Frontal cortex (tissue), 4 donors: Measurements from ENCODE around the gene SAMSN1. TPM values are rescaled to one million over a fixed set of nuclear protein-coding genes. Genes with fewer than 3 reads are reported as not detected.
"Not testable (repeated sequence)": the region's sequence is repeated elsewhere in the genome, so short reads cannot be mapped to it uniquely, and the experiment has no call there.

ENCODE experiments used
- DNase-seq, 2 donors: peaks; one replicate each; pipeline ENCODE4 v3.0.0; 2012; ENCODE audit warnings: low spot score in 2 of 2
- FAIRE-seq: peaks from 2 replicates; lab custom pipeline; 2012; peaks lifted over from hg19 to GRCh38; lab: Jason Lieb, UNC
- total RNA-seq: library from RNA; depleted of rRNA; stranded (reverse); fragments of >200 nt; gene quantifications from one replicate; pipeline ENCODE4 v1.2.3, GENCODE V29; 2014
- donor health status: control.
- donor health status: control.
- donor health status: control.

The SAMSN1 gene
- total RNA-seq, 1 donor from 2014 or later, result 3.3 TPM

- FAIRE-seq (no peak), DNase-seq (no peak)
Observed at GRCh38 chr21:14567331-14568279, 21.5 kb upstream of the SAMSN1 start.

DNA sequence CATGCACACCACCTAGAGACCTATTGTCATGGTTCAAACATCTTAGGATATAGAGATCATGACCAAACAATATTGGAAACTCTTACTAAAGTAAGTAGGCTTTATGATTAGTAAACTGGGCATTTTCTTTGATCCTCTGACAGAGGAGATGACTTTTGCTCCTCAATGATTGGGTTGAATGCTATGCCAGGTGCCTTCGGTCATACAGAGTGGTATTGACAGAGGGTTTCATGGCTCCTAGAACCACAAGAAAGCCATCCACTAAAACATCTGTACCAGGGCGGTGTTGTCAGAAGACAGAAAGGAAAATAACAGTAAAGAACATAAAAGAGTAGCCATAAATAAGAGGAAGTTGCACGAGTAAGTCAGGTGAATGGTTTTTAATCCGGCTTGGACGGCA lies 20.8 kb upstream of the SAMSN1 start:
- FAIRE-seq, result no peak
- no peak for DNase-seq

DNA sequence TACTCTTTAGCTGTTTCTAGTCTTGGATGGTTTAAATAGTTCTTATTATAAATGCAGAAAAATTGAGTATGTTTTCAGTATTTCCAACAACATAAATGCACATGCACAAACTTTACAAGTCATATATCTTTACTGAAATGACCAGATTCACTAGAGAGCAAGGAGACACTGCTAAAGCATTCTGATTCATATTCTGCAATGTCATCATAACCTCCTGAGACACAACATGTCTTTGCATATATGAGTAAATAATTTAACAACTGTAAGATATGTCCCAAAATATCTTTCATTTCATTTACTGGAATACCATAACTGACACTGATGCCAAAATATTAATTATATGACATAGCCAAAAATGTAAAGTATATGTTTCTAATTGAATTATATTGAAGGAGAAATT lies 16.8 kb upstream of the SAMSN1 start:
- DNase-seq (no peak), FAIRE-seq (no peak)

DNA sequence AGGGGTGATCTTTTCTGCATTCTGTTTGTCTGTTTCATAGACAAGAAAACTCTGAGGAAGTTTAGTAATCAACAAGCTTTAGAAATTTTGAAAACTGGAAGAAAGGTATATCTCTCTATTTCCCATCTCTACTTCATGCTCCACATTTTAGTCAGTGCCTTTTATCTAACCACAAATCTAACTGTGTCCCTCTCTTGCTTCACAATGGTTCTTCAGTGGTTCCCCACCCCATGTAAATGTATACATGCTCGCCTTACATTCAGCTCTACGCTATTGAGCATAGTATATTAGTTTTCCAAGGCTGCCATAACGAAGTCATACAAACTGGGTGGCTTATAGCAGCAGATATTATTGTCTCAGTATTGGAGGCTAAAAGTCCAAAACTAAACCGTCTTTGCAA lies 14.4 kb upstream of the SAMSN1 start:
- no peak for FAIRE-seq
- DNase-seq, result no peak

- FAIRE-seq (no peak), DNase-seq (no peak)
Observed at GRCh38 chr21:14560139-14560538, 14.0 kb upstream of the SAMSN1 start.

- DNase-seq, result no peak
- FAIRE-seq, result no peak
Observed at GRCh38 chr21:14559102-14559501, 13.0 kb upstream of the SAMSN1 start.

DNA sequence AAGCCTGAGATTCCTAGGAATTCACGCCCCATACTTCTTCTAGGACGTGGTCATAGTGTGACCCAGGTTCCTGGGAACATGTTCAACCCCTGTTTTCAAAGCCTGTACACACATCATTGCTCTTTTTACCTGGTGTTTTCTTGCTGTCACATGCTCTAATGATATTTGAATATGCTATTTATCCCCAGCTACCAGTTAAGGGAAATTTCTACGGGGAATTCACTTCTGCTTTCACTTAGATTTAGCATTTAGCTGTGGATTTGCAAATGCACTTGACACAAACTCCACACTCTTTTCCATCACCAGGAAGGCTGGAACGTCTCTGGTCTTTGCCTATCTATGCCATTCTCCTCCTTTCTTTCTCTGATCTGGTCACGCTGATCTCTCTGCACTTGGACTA lies 11.3 kb upstream of the SAMSN1 start:
- DNase-seq (no peak), FAIRE-seq (no peak)

DNA sequence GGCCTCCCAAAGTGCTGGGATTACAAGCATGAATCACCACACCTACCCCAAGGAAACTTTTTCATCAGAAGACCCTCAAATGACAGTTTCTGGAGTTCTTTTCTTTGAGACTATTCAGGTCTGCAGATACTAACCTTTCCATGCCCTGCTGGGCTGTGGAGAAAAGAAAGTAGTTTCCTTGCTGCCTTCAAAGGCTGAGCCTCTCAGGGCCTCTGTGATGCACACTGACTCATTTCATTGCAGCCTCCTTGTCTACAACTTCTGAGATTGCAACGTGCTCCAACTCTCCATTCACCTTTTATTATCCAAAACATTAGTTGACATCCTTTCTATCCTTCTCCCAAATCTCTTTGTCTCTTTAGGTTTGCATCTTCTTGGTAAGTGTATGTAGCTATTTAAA lies 8.8 kb upstream of the SAMSN1 start:
- DNase-seq (no peak), FAIRE-seq (no peak)

- DNase-seq (no peak), FAIRE-seq (no peak)
Observed at GRCh38 chr21:14553422-14553821, 7.3 kb upstream of the SAMSN1 start.

DNA sequence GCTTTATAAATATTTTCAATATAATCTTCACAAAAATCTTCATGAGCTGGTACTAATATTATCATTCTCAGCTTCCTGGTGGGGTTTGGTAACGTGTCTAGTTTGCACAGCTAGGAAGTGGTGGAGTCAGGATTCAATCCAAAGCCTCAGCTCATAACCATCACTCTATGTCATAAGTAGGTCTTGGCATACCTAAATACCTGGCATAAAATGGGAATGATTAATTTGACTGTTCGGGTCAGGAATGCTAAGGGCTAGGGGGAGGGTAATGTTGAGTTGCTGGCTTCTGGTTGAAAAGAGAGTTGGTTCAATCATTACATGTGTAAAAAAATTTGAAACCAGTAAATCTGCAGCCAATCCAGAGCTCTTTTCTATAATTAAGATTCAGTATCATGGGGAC lies 5.6 kb upstream of the SAMSN1 start:
- DNase-seq (no peak), FAIRE-seq (no peak)

GRCh38 chr21:14550135-14550534 lies 4.0 kb upstream of the SAMSN1 start:
- no peak for DNase-seq

DNA sequence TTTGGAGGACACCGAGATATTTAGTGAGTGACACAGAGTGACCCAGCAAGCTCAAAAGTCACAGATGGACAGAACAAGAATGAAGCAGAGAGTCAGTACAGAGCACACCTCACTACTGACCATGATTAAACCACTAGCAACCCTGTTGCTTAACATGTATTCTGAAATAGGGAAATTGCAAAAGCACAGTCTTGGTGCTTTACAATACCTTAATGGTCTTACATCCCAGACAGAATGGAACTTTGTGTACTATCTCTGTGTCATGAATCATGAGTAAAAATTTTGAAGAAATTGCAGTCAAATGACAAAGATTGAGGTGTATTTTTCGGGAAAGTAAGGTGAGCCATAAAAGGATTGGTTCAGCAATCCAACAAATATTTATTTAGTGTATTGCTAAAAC lies 2.7 kb upstream of the SAMSN1 start:
- FAIRE-seq, result no peak
- no peak for DNase-seq

More at GRCh38 chr21:14550135-14550534, 4.0 kb upstream of the SAMSN1 start:
- no peak for FAIRE-seq

- DNase-seq (no peak), FAIRE-seq (no peak)
Observed at GRCh38 chr21:14547834-14548513, 1.9 kb upstream of the SAMSN1 start.

GRCh38 chr21:14546719-14547118 lies 604 bp upstream of the SAMSN1 start:
- not testable (repeated sequence) for FAIRE-seq, DNase-seq

- FAIRE-seq (no peak), DNase-seq (no peak)
Observed at GRCh38 chr21:14543983-14544382, 2.1 kb downstream of the SAMSN1 start.

DNA sequence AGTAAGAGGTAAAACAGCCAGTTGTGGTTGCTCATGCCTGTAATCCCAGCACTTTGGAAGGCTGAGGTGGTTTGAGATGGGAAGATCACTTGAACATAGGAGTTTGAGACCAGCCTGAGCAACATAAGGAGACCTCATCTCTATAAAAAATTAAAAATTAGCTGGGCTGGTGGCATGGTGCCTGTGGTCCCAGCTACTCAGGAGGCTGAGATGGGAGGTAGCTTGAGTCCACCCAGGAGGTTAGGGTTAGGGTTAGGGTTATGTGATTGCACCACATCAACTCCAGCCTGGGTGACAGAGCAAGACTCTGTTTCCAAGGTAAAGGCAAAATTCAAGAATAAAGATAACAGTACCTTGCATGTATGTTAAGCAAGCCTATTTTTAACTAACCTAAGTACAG lies 3.5 kb downstream of the SAMSN1 start:
- FAIRE-seq (no peak), DNase-seq (no peak)

GRCh38 chr21:14541841-14542490 lies 4.1 kb downstream of the SAMSN1 start:
- FAIRE-seq (no peak), DNase-seq (no peak)

GRCh38 chr21:14538483-14538882 lies 7.6 kb downstream of the SAMSN1 start:
- DNase-seq (no peak), FAIRE-seq (no peak)

- FAIRE-seq (no peak), DNase-seq (no peak)
Observed at GRCh38 chr21:14536929-14537328, 9.2 kb downstream of the SAMSN1 start.

- no peak for DNase-seq
- FAIRE-seq, result no peak
Observed at GRCh38 chr21:14535702-14536101, 10.4 kb downstream of the SAMSN1 start.
